ENCODE data around the gene BRD8.
A peak's percentile ranks its signal among the peaks of the same experiment; 100 is the strongest.
"Not testable (repeated sequence)": the region's sequence is repeated elsewhere in the genome, so short reads cannot be mapped to it uniquely, and the experiment has no call there.

BRD8 gene, protein sequence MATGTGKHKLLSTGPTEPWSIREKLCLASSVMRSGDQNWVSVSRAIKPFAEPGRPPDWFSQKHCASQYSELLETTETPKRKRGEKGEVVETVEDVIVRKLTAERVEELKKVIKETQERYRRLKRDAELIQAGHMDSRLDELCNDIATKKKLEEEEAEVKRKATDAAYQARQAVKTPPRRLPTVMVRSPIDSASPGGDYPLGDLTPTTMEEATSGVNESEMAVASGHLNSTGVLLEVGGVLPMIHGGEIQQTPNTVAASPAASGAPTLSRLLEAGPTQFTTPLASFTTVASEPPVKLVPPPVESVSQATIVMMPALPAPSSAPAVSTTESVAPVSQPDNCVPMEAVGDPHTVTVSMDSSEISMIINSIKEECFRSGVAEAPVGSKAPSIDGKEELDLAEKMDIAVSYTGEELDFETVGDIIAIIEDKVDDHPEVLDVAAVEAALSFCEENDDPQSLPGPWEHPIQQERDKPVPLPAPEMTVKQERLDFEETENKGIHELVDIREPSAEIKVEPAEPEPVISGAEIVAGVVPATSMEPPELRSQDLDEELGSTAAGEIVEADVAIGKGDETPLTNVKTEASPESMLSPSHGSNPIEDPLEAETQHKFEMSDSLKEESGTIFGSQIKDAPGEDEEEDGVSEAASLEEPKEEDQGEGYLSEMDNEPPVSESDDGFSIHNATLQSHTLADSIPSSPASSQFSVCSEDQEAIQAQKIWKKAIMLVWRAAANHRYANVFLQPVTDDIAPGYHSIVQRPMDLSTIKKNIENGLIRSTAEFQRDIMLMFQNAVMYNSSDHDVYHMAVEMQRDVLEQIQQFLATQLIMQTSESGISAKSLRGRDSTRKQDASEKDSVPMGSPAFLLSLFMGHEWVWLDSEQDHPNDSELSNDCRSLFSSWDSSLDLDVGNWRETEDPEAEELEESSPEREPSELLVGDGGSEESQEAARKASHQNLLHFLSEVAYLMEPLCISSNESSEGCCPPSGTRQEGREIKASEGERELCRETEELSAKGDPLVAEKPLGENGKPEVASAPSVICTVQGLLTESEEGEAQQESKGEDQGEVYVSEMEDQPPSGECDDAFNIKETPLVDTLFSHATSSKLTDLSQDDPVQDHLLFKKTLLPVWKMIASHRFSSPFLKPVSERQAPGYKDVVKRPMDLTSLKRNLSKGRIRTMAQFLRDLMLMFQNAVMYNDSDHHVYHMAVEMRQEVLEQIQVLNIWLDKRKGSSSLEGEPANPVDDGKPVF

DNA sequence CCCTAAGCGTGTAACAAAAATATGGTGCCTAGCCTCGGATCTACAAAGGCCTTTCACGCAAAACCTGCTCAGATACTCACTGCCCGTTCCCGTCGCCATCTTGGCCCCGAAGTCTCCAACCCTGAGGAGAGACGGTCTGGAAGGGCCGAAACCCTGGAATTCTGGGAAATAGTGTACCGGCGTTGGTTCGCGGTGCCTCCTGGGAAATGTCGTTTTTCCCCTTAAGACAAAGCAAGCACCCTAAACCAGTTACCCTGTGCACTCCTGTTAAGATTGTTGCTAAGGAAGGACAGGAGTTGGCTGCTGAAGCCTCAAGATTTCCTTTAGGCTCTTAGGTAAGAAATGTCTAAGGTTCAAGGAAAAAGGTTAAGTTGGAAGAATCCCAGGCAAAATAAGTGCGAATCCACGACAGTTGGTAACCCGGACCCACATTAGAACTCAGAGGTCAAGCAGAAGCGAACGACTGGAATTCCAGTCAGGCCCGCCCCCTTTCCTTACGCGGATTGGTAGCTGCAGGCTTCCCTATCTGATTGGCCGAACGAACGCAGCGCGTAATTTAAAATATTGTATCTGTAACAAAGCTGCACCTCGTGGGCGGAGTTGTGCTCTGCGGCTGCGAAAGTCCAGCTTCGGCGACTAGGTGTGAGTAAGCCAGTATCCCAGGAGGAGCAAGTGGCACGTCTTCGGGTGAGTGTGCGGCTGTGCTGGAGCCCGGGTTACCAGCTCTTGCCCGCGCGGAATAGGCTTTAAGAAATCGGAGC, at the start of gene BRD8, which contains the start of gene KIF20A:
BRD8 (minus strand) TSS at position 115 of the 761 bp plus-strand sequence; CDS start at position 99, 16 bp downstream.
KIF20A (plus strand) TSS at position 597 of the 761 bp plus-strand sequence. CDS start 569 bp downstream, outside the sequence.
- peak; percentile 97 for DNase-seq

DNA sequence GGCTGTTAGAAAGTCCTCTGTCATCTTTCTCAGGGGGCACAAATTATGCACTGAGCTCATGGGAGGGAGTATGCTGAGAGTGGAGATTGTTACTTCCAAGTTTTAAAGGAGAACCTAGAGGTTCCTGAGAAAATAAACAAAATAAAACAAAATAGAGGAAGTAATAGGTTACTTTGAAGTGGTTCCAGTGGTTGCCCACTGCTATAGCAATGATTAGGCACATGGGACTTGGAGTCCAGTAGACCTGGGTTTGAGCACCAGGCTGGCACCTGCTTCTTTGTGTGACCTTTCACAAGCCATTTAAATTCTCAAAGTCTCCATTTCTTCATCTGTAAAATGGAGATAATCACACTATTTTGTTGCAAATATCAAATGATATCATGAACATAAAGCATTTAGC, 48.5 kb upstream of the BRD8 start:
- DNase-seq, result no peak

DNA sequence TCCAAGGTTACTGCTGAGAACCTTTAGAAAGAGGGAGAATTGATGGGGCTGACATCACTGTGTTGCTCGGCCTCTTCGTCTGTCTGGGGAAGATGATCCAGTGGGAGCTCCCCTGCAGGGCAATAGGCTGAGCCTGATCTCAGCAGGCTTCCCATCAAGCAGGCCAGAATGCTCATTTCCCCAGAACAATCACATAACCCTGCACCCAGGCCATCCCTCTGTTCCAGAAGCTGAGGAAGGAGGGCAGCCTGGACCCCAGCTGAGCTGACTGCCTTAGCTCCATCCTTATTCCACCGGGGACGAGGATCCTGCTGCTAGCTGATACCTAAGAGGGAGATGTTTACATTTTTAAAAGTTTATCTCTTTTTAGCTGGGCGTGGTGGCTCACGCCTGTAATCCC, 46.3 kb upstream of the BRD8 start:
- no peak for DNase-seq

DNA sequence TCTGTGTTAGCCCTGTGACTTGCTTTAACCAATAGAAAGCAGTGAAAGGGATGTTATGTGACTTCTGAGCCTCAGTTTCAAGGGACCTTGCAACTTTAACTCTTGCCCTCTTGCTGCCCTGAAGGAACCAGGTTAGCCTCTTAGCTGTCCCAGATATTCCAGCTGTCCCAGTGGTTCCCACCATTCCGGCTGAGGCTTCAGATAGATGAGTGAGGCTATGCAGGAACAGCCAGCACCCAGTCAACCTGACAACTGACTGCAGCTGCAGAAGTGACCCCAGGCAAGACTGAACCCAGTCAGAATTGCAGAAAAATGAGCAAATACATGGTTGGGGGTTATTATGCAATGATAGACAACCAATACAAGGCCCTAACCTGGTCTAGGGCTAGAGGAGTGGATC, 45.1 kb upstream of the BRD8 start:
- DNase-seq, result no peak

DNA sequence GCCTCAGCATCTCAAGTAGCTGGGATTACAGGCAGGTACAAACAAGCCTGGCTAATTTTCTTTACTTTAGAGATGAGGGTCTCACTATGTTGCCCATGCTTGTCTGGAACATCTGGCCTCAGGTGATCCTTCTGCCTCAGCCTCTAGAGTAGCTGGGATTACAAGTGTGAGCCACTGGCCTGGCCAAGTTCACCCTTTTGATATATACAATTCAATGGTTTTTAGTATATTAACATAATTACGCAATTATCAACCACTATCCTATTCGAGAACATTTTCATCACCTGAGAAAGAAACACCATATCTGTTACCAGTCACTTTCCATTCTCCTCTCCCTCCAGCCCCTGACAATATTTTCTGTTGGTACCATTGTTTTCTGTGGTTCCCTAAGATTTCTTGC, 38.4 kb upstream of the BRD8 start:
- DNase-seq, result no peak

DNA sequence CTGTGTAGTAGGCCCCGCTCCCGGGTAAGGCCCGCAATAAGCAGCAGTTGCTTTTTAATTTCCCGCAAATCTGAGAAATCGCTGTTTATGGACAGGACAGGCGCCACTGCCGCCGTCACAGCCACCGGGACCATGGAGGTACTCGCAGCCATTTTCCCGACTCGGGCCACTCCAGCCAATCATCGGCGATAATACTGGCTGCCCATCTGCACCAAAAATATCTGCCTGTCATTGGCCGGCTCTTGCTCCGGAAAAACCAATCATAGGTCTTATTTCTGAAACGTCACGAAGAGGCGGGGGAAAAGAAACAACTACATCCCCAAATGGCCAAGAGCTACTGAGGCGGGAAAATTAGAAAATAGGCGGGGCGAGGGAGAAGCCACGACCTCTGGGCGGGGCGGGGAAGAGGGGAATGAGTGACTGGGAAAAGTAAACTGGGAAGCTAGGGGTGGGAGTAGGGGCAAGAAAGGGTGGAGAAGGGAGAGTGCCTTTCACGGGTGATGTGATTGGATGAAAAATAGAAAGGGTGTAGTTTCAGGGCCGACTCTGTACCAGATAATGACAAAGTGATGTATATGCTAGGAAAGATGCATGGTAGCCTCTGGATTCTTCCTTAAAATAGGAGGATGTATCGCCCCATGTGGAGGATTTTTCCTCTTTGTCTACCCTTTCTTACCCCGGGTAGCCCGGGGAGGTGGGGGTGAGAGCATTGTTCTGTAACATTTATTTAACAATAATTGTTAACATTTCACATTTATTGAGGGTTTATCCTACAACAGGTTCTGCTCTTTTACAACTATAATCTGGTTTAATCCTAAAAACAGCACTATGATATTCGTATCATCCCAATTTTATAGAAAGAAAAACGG, 35.0 kb upstream of the BRD8 start, which contains the start of gene CDC23:
CDC23 (minus strand) TSS at position 163 of the 869 bp plus-strand sequence; CDS start at position 152, 11 bp downstream.
- DNase-seq, result peak; percentile 98

DNA sequence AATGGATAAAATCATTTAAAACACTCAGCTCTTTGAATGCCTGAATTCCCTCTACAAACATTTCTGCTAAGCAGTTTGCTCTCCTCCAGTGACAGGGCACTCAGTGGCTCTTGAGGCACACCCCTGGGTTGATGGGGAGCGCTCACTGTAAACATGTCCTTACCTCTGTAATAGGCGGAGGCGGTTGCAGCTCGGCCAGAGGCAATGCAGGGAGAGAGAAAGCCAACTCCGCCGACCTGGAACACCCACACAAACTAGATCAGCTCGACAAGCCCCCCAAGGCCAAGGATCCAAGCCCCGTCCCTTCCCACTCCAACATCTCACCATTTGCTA, 34.4 kb upstream of the BRD8 start:
- DNase-seq, result no peak

DNA sequence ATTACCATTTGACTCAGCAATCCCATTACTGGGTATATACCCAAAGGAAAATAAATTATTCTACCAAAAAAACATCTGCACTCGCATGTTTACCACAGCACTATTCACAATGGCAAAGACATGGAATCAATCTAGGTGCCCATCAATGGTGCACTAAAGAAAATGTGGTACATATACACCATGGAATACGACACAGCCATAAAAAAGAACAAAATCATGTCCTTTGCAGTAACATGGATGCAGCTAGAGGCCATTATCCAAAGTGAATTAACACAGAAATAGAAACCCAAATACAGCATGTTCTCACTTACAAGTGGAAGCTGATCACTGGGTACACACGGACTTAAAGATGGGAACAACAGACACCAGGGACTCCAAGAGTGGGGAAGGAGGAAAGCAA, 32.6 kb upstream of the BRD8 start:
- DNase-seq, result no peak

DNA sequence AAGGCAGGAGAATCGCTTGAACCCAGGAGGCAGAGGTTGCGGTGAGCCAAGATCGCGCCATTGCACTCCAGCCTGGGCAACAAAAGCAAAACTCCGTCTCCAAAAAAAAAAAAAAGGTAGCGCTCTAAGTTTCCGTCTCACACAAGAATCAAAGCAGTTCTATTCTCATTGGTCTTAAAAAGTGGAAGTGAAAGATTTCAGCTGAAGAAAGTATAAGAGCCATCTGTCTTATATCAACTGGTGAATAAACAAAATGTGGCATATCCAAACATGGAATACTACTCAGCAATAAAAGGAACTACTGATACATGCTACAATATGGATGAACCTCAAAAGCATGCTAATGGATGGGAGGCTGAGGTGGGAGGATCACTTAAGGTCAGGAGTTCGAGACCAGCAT, 15.4 kb upstream of the BRD8 start:
- not testable (repeated sequence) for DNase-seq

DNA sequence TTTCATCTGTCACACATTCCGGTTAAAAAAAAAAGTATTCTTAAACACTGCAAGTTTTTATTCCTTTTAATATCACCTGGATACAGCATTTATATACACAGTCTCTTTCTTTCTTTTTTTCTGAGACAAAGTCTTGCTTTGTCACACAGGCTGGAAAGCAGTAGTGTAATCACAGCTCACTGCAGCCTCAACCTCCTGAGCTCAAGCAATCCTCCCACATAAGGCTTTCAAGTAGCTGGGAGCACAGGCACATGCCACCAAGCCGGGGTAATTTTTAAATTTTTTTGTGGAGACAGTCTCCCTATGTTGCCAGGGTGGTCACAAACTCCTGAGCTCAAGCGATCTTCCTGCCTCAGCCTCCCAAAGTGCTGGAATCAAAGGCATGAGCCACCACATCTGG, 14.4 kb upstream of the BRD8 start:
- DNase-seq, result no peak

DNA sequence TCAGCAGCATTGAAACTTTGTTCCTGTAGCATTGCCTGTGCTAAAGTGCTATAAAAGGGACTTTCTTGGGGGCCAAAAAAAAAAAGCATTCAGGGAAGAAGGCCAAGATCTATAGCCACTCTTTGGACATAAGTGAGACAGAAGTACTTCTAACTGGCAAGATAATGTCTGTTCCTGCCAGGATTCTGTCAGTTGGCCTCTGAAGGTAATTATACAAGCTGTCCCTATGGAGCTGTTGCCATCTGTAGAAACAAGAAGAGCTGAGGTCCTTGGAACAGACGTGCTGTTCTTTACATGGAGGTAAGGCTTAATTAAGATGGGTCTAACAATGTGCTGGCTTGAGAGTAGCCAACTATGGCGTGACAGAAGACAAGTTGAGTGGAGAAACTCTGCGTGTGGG, 10.2 kb upstream of the BRD8 start:
- no peak for DNase-seq

DNA sequence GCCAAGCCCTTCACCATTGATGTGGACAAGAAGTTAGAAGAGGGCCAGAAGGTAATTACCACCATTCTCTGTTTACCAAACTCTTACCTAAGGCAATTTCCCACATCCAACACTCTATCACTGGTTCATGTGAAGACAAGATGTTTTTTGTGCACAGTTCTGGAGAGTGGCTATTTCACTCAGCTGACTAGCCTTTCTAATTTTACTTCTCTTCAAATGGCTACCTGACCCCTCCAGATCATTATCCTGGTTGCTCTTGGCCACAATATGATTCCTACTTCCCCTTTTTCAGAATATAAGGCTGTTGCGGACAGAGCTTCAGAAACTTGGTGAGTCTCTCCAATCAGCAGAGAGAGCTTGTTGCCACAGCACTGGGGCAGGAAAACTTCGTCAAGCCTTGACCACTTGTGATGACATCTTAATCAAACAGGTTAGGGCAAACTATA, 7.6 kb upstream of the BRD8 start:
- DNase-seq, result no peak

DNA sequence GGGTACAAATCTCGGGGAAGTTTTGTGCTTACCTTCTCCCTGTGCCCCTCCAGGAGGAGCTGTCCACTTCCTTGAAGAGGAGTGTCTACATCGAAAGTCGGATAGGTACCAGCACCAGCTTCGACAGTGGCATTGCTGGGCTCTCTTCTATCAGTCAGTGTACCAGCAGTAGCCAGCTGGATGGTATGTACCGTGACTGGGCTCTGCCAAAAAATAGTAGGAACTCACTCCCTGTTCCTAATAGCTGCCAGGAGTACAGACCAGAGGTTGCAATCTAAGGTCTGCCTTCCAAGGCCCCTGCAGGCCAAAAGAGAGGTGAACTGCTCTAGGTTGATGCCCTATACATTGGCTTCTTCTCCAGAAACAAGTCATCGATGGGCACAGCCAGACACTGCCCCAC, 4.4 kb upstream of the BRD8 start:
- no peak for DNase-seq

DNA sequence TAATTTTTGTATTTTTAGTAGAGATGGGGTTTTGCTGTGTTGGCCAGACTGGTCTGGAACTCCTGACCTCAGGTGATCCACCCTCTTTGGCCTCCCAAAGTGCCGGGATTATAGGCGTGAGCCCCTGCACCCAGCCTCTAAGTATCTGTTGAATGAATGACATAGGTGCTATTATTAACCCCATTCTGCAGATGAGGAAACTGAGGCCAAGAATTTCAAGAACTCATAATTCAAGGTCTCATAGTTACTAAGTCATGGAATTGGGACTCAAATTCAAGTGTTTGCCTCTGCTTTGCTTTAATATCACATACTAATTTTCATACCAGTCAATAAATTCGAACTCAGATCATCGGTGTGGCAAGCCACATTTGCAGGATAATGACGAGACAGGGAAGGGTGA, 2.4 kb upstream of the BRD8 start:
- DNase-seq, result no peak

DNA sequence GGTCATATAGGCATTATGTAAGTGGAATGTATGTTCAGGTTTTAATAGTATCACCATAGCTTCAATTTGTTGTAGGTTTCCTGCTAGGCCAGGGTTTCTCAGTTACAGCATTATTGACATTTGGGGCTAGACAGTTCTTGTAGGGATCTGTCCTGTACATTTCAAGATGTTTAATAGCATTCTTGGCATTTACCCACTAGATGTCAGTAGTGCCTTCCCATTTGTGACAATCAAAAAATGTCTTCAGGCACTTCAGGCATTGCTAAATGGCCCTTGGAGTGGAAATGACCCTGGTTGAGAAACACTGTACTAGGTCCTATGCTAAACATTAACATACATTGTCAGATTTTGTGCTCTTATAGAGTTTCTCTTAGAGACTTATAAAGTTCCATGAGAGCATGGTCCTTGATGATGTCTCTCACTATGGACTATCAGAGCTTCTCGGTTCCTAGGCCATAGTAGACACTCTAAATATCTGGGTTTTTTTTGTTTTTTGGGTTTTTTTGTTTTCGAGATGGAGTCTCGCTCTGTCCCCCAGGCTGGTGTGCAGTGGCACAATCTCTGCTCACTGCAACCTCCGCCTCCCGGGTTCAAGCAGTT, 1.9 kb upstream of the BRD8 start:
- peak; percentile 72 for DNase-seq

DNA sequence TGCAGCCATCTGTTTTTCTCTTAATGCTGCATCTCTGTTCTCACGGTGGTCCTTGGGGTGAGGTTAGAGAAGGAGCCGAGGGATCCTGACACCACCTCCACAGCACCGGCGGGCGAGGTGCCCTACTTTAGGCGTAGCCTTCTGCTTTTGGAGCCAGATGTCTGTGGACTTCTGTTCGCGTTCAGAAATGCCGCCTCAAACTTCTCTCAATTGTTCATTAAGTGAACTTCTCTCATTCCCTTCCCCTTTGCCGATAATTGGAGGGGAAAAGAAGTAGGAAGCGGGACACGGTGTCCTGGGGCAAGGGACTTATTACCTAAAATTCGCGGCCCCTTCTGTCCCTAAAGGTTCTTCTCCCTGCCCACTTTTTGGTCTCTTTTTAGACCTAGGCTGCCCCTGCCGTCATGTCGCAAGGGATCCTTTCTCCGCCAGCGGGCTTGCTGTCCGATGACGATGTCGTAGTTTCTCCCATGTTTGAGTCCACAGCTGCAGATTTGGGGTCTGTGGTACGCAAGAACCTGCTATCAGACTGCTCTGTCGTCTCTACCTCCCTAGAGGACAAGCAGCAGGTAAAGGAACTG, 937 bp upstream of the BRD8 start:
- peak; percentile 16 for DNase-seq

DNA sequence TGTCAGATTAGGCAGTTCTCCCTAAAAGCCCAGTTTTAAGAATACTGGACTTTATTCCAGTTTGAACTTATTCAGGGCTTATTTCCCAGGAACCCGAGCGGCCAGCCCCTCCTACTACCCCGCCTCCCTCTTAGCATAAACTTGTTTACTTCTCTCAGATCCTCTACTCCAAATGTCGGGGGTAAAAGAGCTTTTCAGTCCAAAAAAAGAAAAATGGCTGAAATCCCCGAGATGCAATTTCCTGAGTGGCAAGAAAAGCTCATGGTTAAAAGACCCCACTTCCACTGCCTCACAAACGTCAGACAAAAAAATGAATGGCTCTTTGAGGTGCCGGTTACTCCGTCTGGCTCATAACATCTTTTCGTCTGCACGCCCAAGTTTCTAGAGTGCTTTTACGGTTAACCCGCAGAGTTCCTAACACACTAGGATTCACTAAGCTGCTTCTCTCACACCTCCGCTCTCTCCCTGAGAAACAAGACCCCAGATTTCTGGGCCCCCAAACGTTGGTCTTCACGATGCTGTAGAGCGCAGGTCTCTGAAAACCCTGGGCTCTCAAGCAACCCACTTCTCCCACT, 402 bp downstream of the BRD8 start:
- peak; percentile 30 for DNase-seq

DNA sequence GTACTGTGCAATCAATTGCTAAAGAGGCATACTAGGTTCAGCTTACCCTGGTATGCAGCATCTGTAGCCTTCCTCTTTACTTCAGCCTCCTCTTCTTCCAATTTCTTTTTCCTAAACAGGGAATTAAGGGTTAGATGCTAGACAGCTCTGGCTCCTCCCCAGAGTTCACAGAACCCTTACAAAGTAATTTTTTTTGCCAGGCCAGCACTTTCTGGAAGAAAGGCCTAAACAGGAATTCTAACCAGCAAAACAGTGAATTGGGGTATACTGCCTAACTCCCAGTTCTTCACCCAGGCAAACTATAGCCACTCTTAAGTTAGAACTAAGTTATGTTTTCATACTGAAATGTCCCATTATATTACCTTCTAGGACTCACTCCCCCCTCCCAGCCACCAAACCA, 8.1 kb downstream of the BRD8 start:
- no peak for DNase-seq

DNA sequence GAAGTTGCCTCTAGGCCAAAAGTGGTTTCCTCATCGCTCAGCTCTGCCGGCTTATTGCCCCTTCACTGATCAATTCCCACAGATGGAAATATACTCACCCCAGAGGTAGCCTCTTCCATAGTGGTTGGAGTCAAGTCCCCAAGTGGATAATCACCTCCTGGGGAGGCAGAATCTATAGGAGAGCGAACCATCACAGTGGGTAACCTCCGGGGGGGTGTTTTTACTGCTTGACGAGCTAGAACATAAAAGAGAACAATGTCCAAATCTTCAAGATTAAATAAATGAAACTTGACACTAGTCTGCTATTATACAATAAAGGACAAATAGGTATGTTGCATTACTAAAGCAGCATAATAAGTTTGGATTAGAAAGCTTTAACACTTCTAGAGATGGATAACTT, 9.3 kb downstream of the BRD8 start:
- no peak for DNase-seq

DNA sequence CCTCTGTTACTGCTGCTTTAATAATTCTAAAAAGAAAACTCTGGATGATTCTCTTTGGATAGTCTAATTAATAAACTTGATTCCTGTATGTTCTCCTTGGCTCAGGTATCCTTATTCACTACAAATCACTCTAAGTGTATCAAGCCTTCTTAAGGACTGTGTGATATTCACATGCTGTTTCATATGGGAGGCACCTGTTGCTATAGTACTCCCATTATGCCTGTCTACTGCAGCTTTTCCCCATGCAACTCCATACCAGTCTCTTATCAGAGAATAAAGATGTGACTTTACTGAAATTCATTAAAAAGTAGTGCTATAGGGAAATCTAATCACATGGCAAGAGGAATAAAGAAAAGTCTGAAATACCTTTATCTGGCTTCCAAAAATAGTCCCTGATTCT, 14.7 kb downstream of the BRD8 start:
- DNase-seq, result no peak
